Metanephros (tissue), 2 donors: ENCODE measurements around the gene SMIM34. TPM values are rescaled to one million over a fixed set of nuclear protein-coding genes. Genes with fewer than 3 reads are reported as not detected.

Source experiments
- small RNA-seq: library from RNA; depleted of rRNA; stranded (forward); fragments of <200 nt; gene quantifications from one replicate; pipeline ENCODE3, GENCODE V24; 2014; ENCODE audit warnings: low replicate concordance
- total RNA-seq: library from RNA; depleted of rRNA; stranded (reverse); fragments of >200 nt; gene quantifications from one replicate; pipeline ENCODE4 v1.2.3, GENCODE V29; 2014

SMIM34 gene
- total RNA-seq: 0.47 TPM

GRCh38 chr21:34423805-34424204 lies at the start of gene SMIM34:
Gene SMIM34 (minus strand): TSS chr21:34423951. CDS start chr21:34423839, 112 bp downstream.

DNA sequence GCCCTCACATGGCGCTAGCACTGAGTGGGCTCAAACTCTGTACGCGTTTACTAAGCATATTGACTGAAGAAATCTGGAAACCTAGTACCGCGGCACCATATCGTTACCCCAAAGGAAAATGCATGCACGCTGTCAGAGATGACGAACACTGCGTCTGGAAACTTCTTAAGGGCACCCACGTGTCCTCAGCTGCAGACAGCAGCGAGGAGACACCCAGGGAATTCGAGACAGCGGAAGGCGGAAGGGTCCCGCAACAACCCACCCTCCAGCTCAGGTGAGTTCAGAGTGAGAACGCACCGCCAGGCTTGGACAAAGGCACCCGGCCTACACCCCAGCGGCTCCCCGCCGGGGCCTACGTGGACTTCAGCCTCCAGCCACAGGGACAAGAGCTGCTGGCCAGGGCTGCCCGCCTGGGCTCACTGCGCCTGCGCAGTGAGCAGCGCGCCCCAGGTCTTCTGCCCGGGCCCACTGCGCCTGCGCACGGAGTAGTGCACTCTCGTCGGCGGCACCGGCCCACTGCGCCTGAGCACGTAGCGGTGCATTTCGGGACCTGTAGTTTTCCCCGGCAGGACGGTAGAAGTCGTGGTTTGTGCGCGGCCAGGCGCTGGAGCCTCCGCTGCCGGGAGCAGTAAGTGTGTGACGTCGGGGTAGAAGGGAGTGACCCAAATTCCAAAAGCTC lies 48.7 kb downstream of the SMIM34 start, which contains the start of gene SMIM11:
TSS of gene SMIM11 (plus strand) at position 568 of the 679 bp plus-strand sequence. CDS start 3,998 bp downstream, outside the sequence.

Small RNA genes lying within 50 kb of the gene (small RNA-seq; reads per million reads assigned to genes)
- gene RF00614: not detected

Other genes with a start within 250 kb of the SMIM34 start
- gene KCNE2, start 59.9 kb downstream of the SMIM34 start, total RNA-seq: not detected
- gene SMIM11, start 48.4 kb downstream of the SMIM34 start, total RNA-seq: 19.6 TPM
- 0.82 TPM for gene KCNE1, start 88.3 kb upstream of the SMIM34 start, total RNA-seq
- gene RCAN1, start 191.2 kb upstream of the SMIM34 start, total RNA-seq: 26.4 TPM
- gene CLIC6, start 245.0 kb upstream of the SMIM34 start, total RNA-seq: 1.5 TPM